Stimulated activated CD4-positive, alpha-beta T cell treated with anti-CD3 and anti-CD28 coated beads, Interleukin-2, amount 100 ng/mL, for 24 hours (primary cell): ENCODE data around the gene CLEC7A.

Experiments
- DNase-seq, 2 donors: peaks; one replicate each; pipeline ENCODE4 v3.0.0-alpha.2; 2020

Gene CLEC7A

GRCh38 chr12:10130042-10130441 lies at the start of gene CLEC7A:
TSS of gene CLEC7A (minus strand) at chr12:10130199. CDS start at chr12:10130082, 117 bp downstream.
- no peak for DNase-seq

- no peak for DNase-seq
Observed at GRCh38 chr12:10179776-10180181, 49.8 kb upstream of the CLEC7A start.

GRCh38 chr12:10178821-10179220 lies 48.8 kb upstream of the CLEC7A start, which contains the start of gene TMEM52B:
TSS of gene TMEM52B (plus strand) at chr12:10179032. CDS start at chr12:10179575, 543 bp downstream.
- DNase-seq = no peak

- no peak for DNase-seq
Observed at GRCh38 chr12:10175846-10176636, 46.0 kb upstream of the CLEC7A start.

- no peak for DNase-seq
Observed at GRCh38 chr12:10174986-10175614, 45.1 kb upstream of the CLEC7A start.

GRCh38 chr12:10171973-10172728 lies 42.2 kb upstream of the CLEC7A start, which contains the start of gene OLR1:
TSS of gene OLR1 (minus strand) at chr12:10172132. CDS start at chr12:10172077, 55 bp downstream.
- no peak for DNase-seq

GRCh38 chr12:10170216-10170615 lies 40.2 kb upstream of the CLEC7A start:
- no peak for DNase-seq

- no peak for DNase-seq
Observed at GRCh38 chr12:10169104-10169503, 39.1 kb upstream of the CLEC7A start.

- DNase-seq = no peak
Observed at GRCh38 chr12:10167599-10167998, 37.6 kb upstream of the CLEC7A start.

- DNase-seq = no peak
Observed at GRCh38 chr12:10165421-10165820, 35.4 kb upstream of the CLEC7A start.

- DNase-seq = no peak
Observed at GRCh38 chr12:10163084-10163483, 33.1 kb upstream of the CLEC7A start.

GRCh38 chr12:10160617-10161385 lies 30.8 kb upstream of the CLEC7A start:
- no peak for DNase-seq

GRCh38 chr12:10159280-10159679 lies 29.3 kb upstream of the CLEC7A start:
- no peak for DNase-seq

GRCh38 chr12:10158406-10158805 lies 28.4 kb upstream of the CLEC7A start:
- DNase-seq = no peak

- DNase-seq = no peak
Observed at GRCh38 chr12:10155966-10156365, 26.0 kb upstream of the CLEC7A start.

GRCh38 chr12:10154145-10154496 lies 24.1 kb upstream of the CLEC7A start:
- DNase-seq = no peak

GRCh38 chr12:10153271-10154144 lies 23.5 kb upstream of the CLEC7A start:
- DNase-seq = peak; percentile 52 to 57

- DNase-seq = no peak
Observed at GRCh38 chr12:10151621-10152020, 21.6 kb upstream of the CLEC7A start.

- no peak for DNase-seq
Observed at GRCh38 chr12:10147714-10148403, 17.9 kb upstream of the CLEC7A start.

GRCh38 chr12:10142976-10143589 lies 13.1 kb upstream of the CLEC7A start:
- DNase-seq = no peak

- DNase-seq = peak; percentile 37 to 50
Observed at GRCh38 chr12:10140001-10140400, 10.0 kb upstream of the CLEC7A start.
